CD8-positive, alpha-beta memory T cell (primary cell): ENCODE measurements around the gene LSAMP. TPM values are rescaled to one million over a fixed set of nuclear protein-coding genes. Genes with fewer than 3 reads are reported as not detected.

ENCODE experiments used
- CTCF ChIA-PET: fragments of 350-600 bp; sonication (Branson Sonifier 250); formaldehyde crosslinking; loops from one replicate; lab custom pipeline; 2021; ENCODE audit warnings: antibody characterized with exemption; lab: Charles Lee
- POLR2A ChIA-PET: fragments of 350-600 bp; sonication (Branson Sonifier 250); formaldehyde crosslinking; loops from one replicate; lab custom pipeline; 2021; ENCODE audit warnings: antibody characterized with exemption; lab: Charles Lee
- DNase-seq, 5 donors: peaks; one replicate each; pipeline versions ENCODE4 v3.0.0 to v3.0.0-alpha.2; 2020 to 2022; ENCODE audit warnings: mixed read lengths in 1 of 5
- H3K27ac ChIP-seq: one replicate; pipeline ENCODE4 v1.7.0; 2013; ENCODE audit warnings: low read depth, mild to moderate bottlenecking, low read length, moderate library complexity
- H3K27me3 ChIP-seq: 2 replicates; pipeline ENCODE4 v1.7.0; 2013; ENCODE audit warnings: low read length, mild to moderate bottlenecking; ENCODE audit not compliant: insufficient read depth, poor library complexity, severe bottlenecking
- H3K36me3 ChIP-seq: 2 replicates; pipeline ENCODE4 v1.7.0; 2013; ENCODE audit warnings: mild to moderate bottlenecking, low read length, moderate library complexity; ENCODE audit not compliant: insufficient read depth
- H3K4me1 ChIP-seq: 2 replicates; pipeline ENCODE4 v1.7.0; 2013; ENCODE audit warnings: mild to moderate bottlenecking, low read length, moderate library complexity; ENCODE audit not compliant: insufficient read depth
- H3K4me3 ChIP-seq: 2 replicates; pipeline ENCODE4 v1.7.0; 2013; ENCODE audit warnings: mild to moderate bottlenecking, low read length
- H3K9me3 ChIP-seq: 2 replicates; pipeline ENCODE4 v1.7.0; 2013; ENCODE audit warnings: mild to moderate bottlenecking, low read length
- H3K27ac Mint-ChIP-seq, 8 donors: one replicate each; pipeline ENCODE4 v1.8.0; 2020 to 2021; ENCODE audit warnings: mixed read lengths in 8 of 8, mild to moderate bottlenecking in 6 of 8, inconsistent platforms in 3 of 8, moderate library complexity in 3 of 8
- H3K27me3 Mint-ChIP-seq, 2 donors: one replicate each; pipeline ENCODE4 v1.8.0; 2020 to 2021; ENCODE audit warnings: mixed read lengths in 2 of 2, mild to moderate bottlenecking in 1 of 2, moderate library complexity in 1 of 2
- H3K36me3 Mint-ChIP-seq, 3 donors: one replicate each; pipeline ENCODE4 v1.8.0; 2020 to 2021; ENCODE audit warnings: mixed read lengths in 3 of 3, inconsistent platforms in 1 of 3, mild to moderate bottlenecking in 1 of 3
- H3K4me1 Mint-ChIP-seq, 3 donors: one replicate each; pipeline ENCODE4 v1.8.0; 2020 to 2021; ENCODE audit warnings: mixed read lengths in 3 of 3, inconsistent platforms in 1 of 3, mild to moderate bottlenecking in 1 of 3
- H3K4me3 Mint-ChIP-seq, 7 donors: one replicate each; pipeline ENCODE4 v1.8.0; 2020 to 2021; ENCODE audit warnings: mixed read lengths in 7 of 7, mild to moderate bottlenecking in 6 of 7, moderate library complexity in 4 of 7, inconsistent platforms in 2 of 7
- H3K9me3 Mint-ChIP-seq, 5 donors: one replicate each; pipeline ENCODE4 v1.8.0; 2020 to 2022; ENCODE audit warnings: mixed read lengths in 5 of 5, mild to moderate bottlenecking in 3 of 5, moderate library complexity in 2 of 5, inconsistent platforms in 1 of 5
- polyA plus RNA-seq: library from polyadenylated mRNA; unstranded; fragments of 300-500 nt; fragmentation: Illumina TruSeq; gene quantifications from one replicate; pipeline ENCODE4 v1.2.3, GENCODE V29; 2021
- total RNA-seq, 2 experiments: library from RNA; stranded (reverse); gene quantifications; one replicate each; pipeline ENCODE4 v1.2.3, GENCODE V29; 2021

The LSAMP gene
- total and polyA plus RNA-seq, 3 experiments from 2014 or later = not detected

DNA sequence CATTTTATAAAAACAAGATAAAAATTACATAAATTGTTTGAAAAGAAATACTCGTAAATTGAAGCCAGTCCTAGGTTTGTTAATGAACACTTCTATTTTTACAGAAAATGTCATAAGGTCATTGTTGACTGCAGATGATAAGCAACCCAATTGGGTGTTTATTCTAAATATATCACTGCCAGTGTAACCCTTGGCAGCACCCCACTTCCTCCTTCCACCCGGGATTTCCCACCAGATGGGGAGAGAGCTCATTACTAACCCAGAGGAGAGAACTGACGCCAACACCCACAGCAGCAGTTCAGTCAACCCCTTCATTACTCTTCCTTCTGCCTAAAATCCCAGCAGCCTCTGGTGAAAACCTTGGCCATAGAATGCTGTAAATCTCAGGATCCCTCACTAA is 514.4 kb downstream of the LSAMP start:
- peaks cover 4 to 7% of the 10 kb centered on the region in 2 donors for H3K27me3 Mint-ChIP-seq
- no peaks in the 10 kb centered on the region for H3K36me3 ChIP-seq
- no peak overlapping the region for H3K27ac ChIP-seq
- no peak overlapping the region for H3K4me3 Mint-ChIP-seq
- H3K9me3 ChIP-seq = no peaks in the 10 kb centered on the region
- DNase-seq = no peak
- no peaks in the 10 kb centered on the region for H3K36me3 Mint-ChIP-seq
- H3K27ac Mint-ChIP-seq = no peak overlapping the region
- ChIA-PET CTCF (no interaction called here), POLR2A (no interaction called here)
- H3K27me3 ChIP-seq = no peaks in the 10 kb centered on the region
- no peaks in the 10 kb centered on the region for H3K4me1 ChIP-seq
- no peak overlapping the region for H3K4me3 ChIP-seq
- peaks cover 0 to 6% (median 0%) of the 10 kb centered on the region in 5 donors for H3K9me3 Mint-ChIP-seq
- no peaks in the 10 kb centered on the region for H3K4me1 Mint-ChIP-seq

DNA sequence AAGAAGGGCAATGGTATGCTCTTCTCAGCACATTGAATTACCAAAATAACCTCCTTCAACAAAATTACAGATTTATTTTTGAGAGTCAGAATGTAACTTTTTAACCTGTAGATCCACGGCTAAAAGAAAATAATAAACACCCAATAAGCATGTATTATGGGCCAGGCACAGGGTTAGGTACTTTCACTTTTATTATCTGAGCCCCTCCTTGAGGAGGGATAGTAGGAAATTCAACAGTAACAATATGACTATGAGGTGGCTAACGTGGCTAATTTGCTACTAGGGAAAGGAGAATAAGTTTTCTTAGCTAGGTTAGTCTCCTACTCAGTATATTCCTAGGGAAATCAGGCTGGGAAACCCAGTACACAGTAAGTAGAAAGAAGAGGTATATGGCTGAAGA is 515.1 kb downstream of the LSAMP start:
- H3K9me3 ChIP-seq = no peaks in the 10 kb centered on the region
- H3K9me3 Mint-ChIP-seq = peaks cover 0 to 6% (median 0%) of the 10 kb centered on the region in 5 donors
- H3K4me1 Mint-ChIP-seq = no peaks in the 10 kb centered on the region
- no peak overlapping the region for H3K27ac ChIP-seq
- H3K4me1 ChIP-seq = no peaks in the 10 kb centered on the region
- no peak overlapping the region for H3K4me3 Mint-ChIP-seq
- POLR2A ChIA-PET = no interaction called here
- CTCF ChIA-PET = no interaction called here
- peaks cover 4 to 7% of the 10 kb centered on the region in 2 donors for H3K27me3 Mint-ChIP-seq
- no peaks in the 10 kb centered on the region for H3K36me3 Mint-ChIP-seq
- H3K27ac Mint-ChIP-seq = no peak overlapping the region
- DNase-seq = no peak
- H3K36me3 ChIP-seq = no peaks in the 10 kb centered on the region
- no peak overlapping the region for H3K4me3 ChIP-seq
- H3K27me3 ChIP-seq = no peaks in the 10 kb centered on the region

DNA sequence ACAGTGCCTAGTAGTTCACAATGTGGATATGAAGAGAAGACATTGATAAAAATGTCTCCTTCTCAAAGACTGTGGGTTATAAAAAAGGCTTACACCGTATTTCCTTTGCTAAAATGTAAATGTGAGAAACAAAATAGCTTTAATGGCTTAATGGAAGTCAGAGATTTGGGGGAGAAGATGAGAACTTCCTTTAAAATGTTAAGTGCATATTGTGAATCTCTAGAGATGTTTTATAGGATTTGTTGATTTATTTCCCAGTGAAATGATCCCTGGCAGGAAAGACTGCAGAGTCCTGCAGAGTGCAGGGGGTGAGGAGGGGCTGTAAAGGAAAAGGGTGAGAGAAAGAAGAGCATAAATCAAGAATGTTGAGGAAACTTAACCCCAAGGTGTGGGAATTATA is 516.9 kb downstream of the LSAMP start:
- Histone ChIP-seq H3K4me1 (no peaks in the 10 kb centered on the region), H3K4me3 (no peak overlapping the region), H3K36me3 (no peaks in the 10 kb centered on the region), H3K27me3 (no peaks in the 10 kb centered on the region), H3K27ac (no peak overlapping the region), H3K9me3 (no peaks in the 10 kb centered on the region)
- no peak for DNase-seq
- Mint-ChIP-seq H3K27me3 (peaks cover 4 to 7% of the 10 kb centered on the region in 2 donors), H3K9me3 (peaks cover 0 to 6% (median 3%) of the 10 kb centered on the region in 5 donors), H3K4me3 (no peak overlapping the region), H3K36me3 (no peaks in the 10 kb centered on the region), H3K27ac (no peak overlapping the region), H3K4me1 (no peaks in the 10 kb centered on the region)
- POLR2A ChIA-PET = no interaction called here
- CTCF ChIA-PET = no interaction called here

DNA sequence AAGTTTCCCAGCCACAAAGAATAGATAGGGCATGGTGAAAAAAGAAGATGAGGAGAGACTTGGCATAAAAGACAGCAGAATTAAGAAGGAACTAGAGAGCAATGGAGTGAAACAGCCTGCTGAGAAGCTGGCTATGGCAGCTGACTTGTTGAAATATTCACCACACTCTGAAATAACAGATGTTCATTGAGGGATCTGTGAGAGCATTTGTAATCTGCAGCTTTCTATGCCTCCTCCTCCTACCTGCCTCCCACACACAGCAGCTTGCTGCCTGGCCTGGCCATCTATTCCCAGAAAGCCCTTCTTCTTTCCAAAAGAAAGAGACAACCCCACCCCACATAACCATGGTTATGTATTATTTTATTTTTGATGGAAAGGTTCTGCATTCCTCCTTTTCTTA is 518.1 kb downstream of the LSAMP start:
- Mint-ChIP-seq H3K27me3 (peaks cover 4% of the 10 kb centered on the region in 2 donors), H3K27ac (no peak overlapping the region), H3K36me3 (no peaks in the 10 kb centered on the region), H3K4me3 (no peak overlapping the region), H3K4me1 (no peaks in the 10 kb centered on the region), H3K9me3 (peaks cover under 1 to 7% (median 5%) of the 10 kb centered on the region in 5 donors)
- no peak for DNase-seq
- H3K27ac ChIP-seq = no peak overlapping the region
- CTCF ChIA-PET = no interaction called here
- no peaks in the 10 kb centered on the region for H3K27me3 ChIP-seq
- H3K4me3 ChIP-seq = no peak overlapping the region
- POLR2A ChIA-PET = no interaction called here
- H3K4me1 ChIP-seq = no peaks in the 10 kb centered on the region
- no peaks in the 10 kb centered on the region for H3K36me3 ChIP-seq
- H3K9me3 ChIP-seq = no peaks in the 10 kb centered on the region

DNA sequence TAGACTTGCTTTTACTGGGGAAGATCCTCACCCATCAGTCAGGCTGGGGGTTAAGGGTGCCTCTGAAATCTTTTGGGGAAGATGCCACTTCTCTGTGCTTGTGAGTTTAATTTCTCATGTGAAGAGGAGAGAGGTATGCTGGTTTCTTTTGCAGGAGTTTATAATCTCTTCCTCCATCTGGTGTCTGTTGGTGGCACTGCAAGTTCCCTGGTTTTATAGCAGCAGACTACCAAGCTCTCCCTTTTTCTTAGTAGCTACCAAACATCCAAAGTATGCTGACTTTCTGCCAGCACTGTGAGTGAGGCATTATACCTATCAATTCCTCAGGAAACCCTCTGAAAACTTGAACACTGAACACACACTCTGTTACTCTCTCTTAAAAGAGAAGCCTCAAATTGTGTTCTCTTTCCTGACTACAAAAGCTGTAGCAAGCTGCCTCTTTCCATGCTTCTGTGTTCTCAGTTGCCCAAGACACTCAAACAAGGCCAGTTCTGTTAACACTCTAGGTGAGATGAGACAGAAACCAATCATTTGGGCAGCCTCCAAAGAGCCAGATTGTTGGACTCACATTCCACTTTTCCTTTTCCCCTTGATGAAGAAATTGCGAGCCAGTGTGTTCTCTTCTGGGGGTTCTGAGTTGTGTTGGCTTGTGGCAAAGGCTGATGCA is 522.5 kb downstream of the LSAMP start:
- no peaks in the 10 kb centered on the region for H3K9me3 ChIP-seq
- CTCF ChIA-PET = no interaction called here
- H3K36me3 Mint-ChIP-seq = no peaks in the 10 kb centered on the region
- no peaks in the 10 kb centered on the region for H3K27me3 ChIP-seq
- POLR2A ChIA-PET = no interaction called here
- H3K4me3 Mint-ChIP-seq = no peak overlapping the region
- H3K27me3 Mint-ChIP-seq = peaks cover 0 to 2% of the 10 kb centered on the region in 2 donors
- H3K9me3 Mint-ChIP-seq = peaks cover 3 to 12% (median 8%) of the 10 kb centered on the region in 5 donors
- no peaks in the 10 kb centered on the region for H3K4me1 Mint-ChIP-seq
- H3K4me3 ChIP-seq = no peak overlapping the region
- H3K36me3 ChIP-seq = no peaks in the 10 kb centered on the region
- H3K4me1 ChIP-seq = no peaks in the 10 kb centered on the region
- H3K27ac ChIP-seq = no peak overlapping the region
- no peak overlapping the region for H3K27ac Mint-ChIP-seq
- DNase-seq = no peak

DNA sequence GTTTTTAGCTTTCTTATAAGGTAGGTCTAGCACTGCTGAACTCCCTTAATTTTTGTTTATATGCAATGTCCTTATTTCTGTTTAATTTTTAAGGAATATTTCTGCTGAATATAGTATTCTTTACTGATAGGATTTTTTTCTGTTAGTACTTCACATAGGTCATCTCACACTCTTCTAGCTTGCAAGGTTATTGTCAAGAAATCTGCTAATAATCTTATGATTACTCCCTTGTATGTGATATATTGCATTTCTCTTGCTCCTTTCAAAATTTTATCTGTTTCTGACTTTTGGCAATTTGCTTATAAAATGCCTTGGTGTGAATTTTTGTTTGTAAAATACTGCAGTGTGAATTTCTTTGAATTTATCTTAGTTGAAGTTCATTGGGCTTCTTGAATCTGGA is 523.6 kb downstream of the LSAMP start:
- peaks cover 0 to 2% of the 10 kb centered on the region in 2 donors for H3K27me3 Mint-ChIP-seq
- ChIA-PET CTCF (no interaction called here), POLR2A (no interaction called here)
- no peaks in the 10 kb centered on the region for H3K4me1 Mint-ChIP-seq
- no peaks in the 10 kb centered on the region for H3K4me1 ChIP-seq
- H3K4me3 Mint-ChIP-seq = no peak overlapping the region
- H3K4me3 ChIP-seq = no peak overlapping the region
- no peak overlapping the region for H3K27ac Mint-ChIP-seq
- H3K36me3 Mint-ChIP-seq = no peaks in the 10 kb centered on the region
- DNase-seq = no peak
- H3K36me3 ChIP-seq = no peaks in the 10 kb centered on the region
- H3K27ac ChIP-seq = no peak overlapping the region
- H3K9me3 ChIP-seq = no peaks in the 10 kb centered on the region
- H3K27me3 ChIP-seq = no peaks in the 10 kb centered on the region
- peaks cover 3 to 12% (median 8%) of the 10 kb centered on the region in 5 donors for H3K9me3 Mint-ChIP-seq

DNA sequence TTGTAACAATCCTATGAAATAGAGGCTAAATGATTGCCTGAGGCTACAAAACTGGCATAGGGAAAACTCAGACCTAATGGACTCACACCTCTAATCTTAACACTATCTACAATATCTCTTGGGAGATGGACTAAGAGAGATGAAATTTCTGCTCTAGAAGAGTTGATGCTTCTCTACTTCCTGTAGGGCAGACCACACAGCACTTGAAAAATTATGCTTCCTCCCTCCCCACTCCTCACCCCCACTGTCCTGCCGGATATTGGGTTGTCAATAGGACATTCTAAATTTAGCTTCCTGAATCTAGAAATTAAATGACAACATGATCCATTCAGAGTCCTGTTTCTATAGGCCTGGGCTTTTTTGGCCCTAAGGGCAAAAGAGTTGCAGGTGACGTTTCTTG is 526.4 kb downstream of the LSAMP start:
- CTCF ChIA-PET = no interaction called here
- DNase-seq = no peak
- Mint-ChIP-seq H3K4me3 (no peak overlapping the region), H3K9me3 (peaks cover 4 to 12% (median 5%) of the 10 kb centered on the region in 5 donors), H3K27me3 (no peaks in the 10 kb centered on the region), H3K36me3 (no peaks in the 10 kb centered on the region), H3K27ac (no peak overlapping the region), H3K4me1 (no peaks in the 10 kb centered on the region)
- no peak overlapping the region for H3K4me3 ChIP-seq
- no peaks in the 10 kb centered on the region for H3K9me3 ChIP-seq
- POLR2A ChIA-PET = no interaction called here
- H3K4me1 ChIP-seq = no peaks in the 10 kb centered on the region
- H3K27me3 ChIP-seq = no peaks in the 10 kb centered on the region
- no peaks in the 10 kb centered on the region for H3K36me3 ChIP-seq
- no peak overlapping the region for H3K27ac ChIP-seq

DNA sequence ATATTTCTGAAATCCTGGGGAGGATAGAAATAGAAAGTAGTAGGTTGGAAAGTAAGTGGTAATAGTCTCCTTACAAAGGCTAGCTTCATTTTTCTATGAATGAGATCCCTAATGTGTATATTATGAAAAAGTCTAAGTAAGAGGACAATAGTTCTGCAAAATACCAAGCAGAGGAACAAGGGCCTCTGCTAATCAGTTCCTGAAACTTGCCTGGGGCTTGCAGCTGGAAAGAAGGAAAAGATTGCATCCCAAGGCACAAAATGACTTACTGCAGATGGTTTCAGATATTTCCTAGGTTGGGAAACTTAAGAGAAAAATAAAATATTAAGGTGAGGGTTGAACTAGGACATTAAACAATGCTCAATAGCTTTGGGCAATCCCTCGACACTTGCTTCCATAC is 528.4 kb downstream of the LSAMP start:
- Histone ChIP-seq H3K36me3 (no peaks in the 10 kb centered on the region), H3K9me3 (no peaks in the 10 kb centered on the region), H3K27ac (no peak overlapping the region), H3K27me3 (no peaks in the 10 kb centered on the region), H3K4me1 (no peaks in the 10 kb centered on the region), H3K4me3 (no peak overlapping the region)
- Mint-ChIP-seq H3K4me1 (no peaks in the 10 kb centered on the region), H3K27me3 (peaks cover 2 to 3% of the 10 kb centered on the region in 2 donors), H3K4me3 (no peak overlapping the region), H3K36me3 (no peaks in the 10 kb centered on the region), H3K9me3 (peaks cover 0 to 3% (median 2%) of the 10 kb centered on the region in 5 donors), H3K27ac (no peak overlapping the region)
- no peak for DNase-seq
- ChIA-PET POLR2A (interaction anchor here (0.6 kb wide), 1 partner anchor 575 kb away, joined by 4 read pairs; no protein-coding TSS in a partner anchor), CTCF (no interaction called here)
